Right renal pelvis (tissue), 4 donors: ENCODE results near the gene HINT3. TPM values are rescaled to one million over a fixed set of nuclear protein-coding genes. Genes with fewer than 3 reads are reported as not detected.
"Not testable (repeated sequence)": the region's sequence is repeated elsewhere in the genome, so short reads cannot be mapped to it uniquely, and the experiment has no call there.

Experiments
- DNase-seq, 4 donors: peaks; one replicate each; pipeline ENCODE4 v3.0.0-alpha.2; 2013; ENCODE audit warnings: low read depth in 4 of 4, low spot score in 3 of 4, missing footprints in 1 of 4
- polyA plus RNA-seq, 4 donors: library from polyadenylated mRNA; unstranded; fragments of 120-200 nt; gene quantifications; one replicate each; pipeline ENCODE4 v1.2.1, GENCODE V29; 2013; ENCODE audit not compliant: insufficient read length in 4 of 4

The HINT3 gene
- polyA plus RNA-seq, 4 donors = 35.8 to 42.5 (median 41.2) TPM

GRCh38 chr6:125939026-125939425 lies 17.5 kb upstream of the HINT3 start:
- no peak for DNase-seq

- no peak for DNase-seq
These were observed 16.8 kb upstream of the HINT3 start for GRCh38 chr6:125939791-125940190.

GRCh38 chr6:125940247-125941041 lies 16.1 kb upstream of the HINT3 start:
- no peak for DNase-seq

- DNase-seq = no peak
These were observed 13.7 kb upstream of the HINT3 start for GRCh38 chr6:125942672-125943527.

- DNase-seq = no peak
These were observed 12.8 kb upstream of the HINT3 start for GRCh38 chr6:125943528-125944433.

- peak in 3 of 4 donors; percentile 18 to 41 (median 33) for DNase-seq
These were observed 12.1 kb upstream of the HINT3 start for GRCh38 chr6:125944434-125944816.

GRCh38 chr6:125944896-125945295 lies 11.7 kb upstream of the HINT3 start:
- no peak for DNase-seq

GRCh38 chr6:125945378-125946141 lies 11.0 kb upstream of the HINT3 start:
- no peak for DNase-seq

- DNase-seq = no peak
These were observed 9.0 kb upstream of the HINT3 start for GRCh38 chr6:125947615-125948014.

- no peak for DNase-seq
These were observed 8.1 kb upstream of the HINT3 start for GRCh38 chr6:125948455-125948854.

- DNase-seq = no peak
These were observed 7.5 kb upstream of the HINT3 start for GRCh38 chr6:125949069-125949468.

GRCh38 chr6:125950293-125950692 lies 6.3 kb upstream of the HINT3 start:
- DNase-seq = no peak

GRCh38 chr6:125950716-125951115 lies 5.9 kb upstream of the HINT3 start:
- DNase-seq = not testable (repeated sequence)

GRCh38 chr6:125951323-125951722 lies 5.2 kb upstream of the HINT3 start:
- DNase-seq = no peak

- DNase-seq = no peak
These were observed 3.6 kb upstream of the HINT3 start for GRCh38 chr6:125952764-125953501.

- DNase-seq = no peak
These were observed 3.1 kb upstream of the HINT3 start for GRCh38 chr6:125953502-125953875.

GRCh38 chr6:125954735-125955339 lies 1.7 kb upstream of the HINT3 start:
- no peak for DNase-seq

- no peak for DNase-seq
These were observed 597 bp upstream of the HINT3 start for GRCh38 chr6:125955973-125956372.

- DNase-seq = no peak
These were observed 772 bp downstream of the HINT3 start for GRCh38 chr6:125957391-125957693.
